NCI-H1105 (cell line): ENCODE results near the gene LIPA.
A peak's percentile ranks its signal among the peaks of the same experiment; 100 is the strongest.

Experiments used
- DNase-seq: peaks from one replicate; lab custom pipeline; 2025; lab: John Stamatoyannopoulos, UW

LIPA gene

GRCh38 chr10:89238956-89239644, 12.5 kb downstream of the LIPA start:
- DNase-seq = no peak

GRCh38 chr10:89237849-89238248, 13.7 kb downstream of the LIPA start:
- DNase-seq = no peak

- DNase-seq = no peak
These were observed 15.3 kb downstream of the LIPA start for GRCh38 chr10:89236226-89236797.

- DNase-seq = no peak
These were observed 16.3 kb downstream of the LIPA start for GRCh38 chr10:89235073-89235798.

- no peak for DNase-seq
These were observed 18.5 kb downstream of the LIPA start for GRCh38 chr10:89233033-89233432.

- no peak for DNase-seq
These were observed 22.6 kb downstream of the LIPA start for GRCh38 chr10:89228962-89229361.

GRCh38 chr10:89228146-89228545, 23.4 kb downstream of the LIPA start:
- no peak for DNase-seq

- DNase-seq = no peak
These were observed 24.7 kb downstream of the LIPA start for GRCh38 chr10:89226891-89227290.

GRCh38 chr10:89224739-89225443, 26.7 kb downstream of the LIPA start:
- no peak for DNase-seq

- DNase-seq = no peak
These were observed 29.7 kb downstream of the LIPA start for GRCh38 chr10:89221919-89222318.

GRCh38 chr10:89219513-89220218, 31.9 kb downstream of the LIPA start:
- DNase-seq = no peak

- DNase-seq = peak; percentile 18
These were observed 34.3 kb downstream of the LIPA start for GRCh38 chr10:89217057-89217990.

- no peak for DNase-seq
These were observed 35.5 kb downstream of the LIPA start for GRCh38 chr10:89216056-89216455.

- no peak for DNase-seq
These were observed 36.1 kb downstream of the LIPA start for GRCh38 chr10:89215511-89215910.

GRCh38 chr10:89214566-89215165, 36.9 kb downstream of the LIPA start:
- no peak for DNase-seq

- no peak for DNase-seq
These were observed 38.3 kb downstream of the LIPA start for GRCh38 chr10:89213191-89213808.

GRCh38 chr10:89210794-89211425, 40.7 kb downstream of the LIPA start:
- no peak for DNase-seq

GRCh38 chr10:89209718-89210117, 41.9 kb downstream of the LIPA start:
- no peak for DNase-seq

GRCh38 chr10:89207801-89208551, 43.6 kb downstream of the LIPA start:
- no peak for DNase-seq
